Stimulated activated naive CD8-positive, alpha-beta T cell treated with anti-CD3 and anti-CD28 coated beads, Interleukin-15, Interleukin-2, amounts not matched to agents 100 ng/mL and 50 ng/mL, for 24 hours (primary cell): Measurements from ENCODE around the gene RBPMS2.
"Not testable (repeated sequence)": the region's sequence is repeated elsewhere in the genome, so short reads cannot be mapped to it uniquely, and the experiment has no call there.

Experiments
- H3K27ac Mint-ChIP-seq: one replicate; pipeline ENCODE4 v1.8.0; 2021; ENCODE audit warnings: mild to moderate bottlenecking, mixed read lengths
- H3K27me3 Mint-ChIP-seq: one replicate; pipeline ENCODE4 v1.8.0; 2021; ENCODE audit warnings: mixed read lengths
- H3K36me3 Mint-ChIP-seq: one replicate; pipeline ENCODE4 v1.8.0; 2021; ENCODE audit warnings: low read depth, mixed read lengths
- H3K4me1 Mint-ChIP-seq: one replicate; pipeline ENCODE4 v1.8.0; 2021; ENCODE audit warnings: low read depth, mixed read lengths
- H3K4me3 Mint-ChIP-seq: one replicate; pipeline ENCODE4 v1.8.0; 2021; ENCODE audit warnings: mild to moderate bottlenecking, mixed read lengths
- H3K9me3 Mint-ChIP-seq: one replicate; pipeline ENCODE4 v1.8.0; 2021; ENCODE audit warnings: mixed read lengths

Gene RBPMS2

GRCh38 chr15:64800476-64800875 lies 25.1 kb upstream of the RBPMS2 start:
- Mint-ChIP-seq H3K9me3 (no peaks in the 10 kb centered on the region), H3K4me3 (no peak overlapping the region), H3K4me1 (no peaks in the 10 kb centered on the region), H3K36me3 (no peaks in the 10 kb centered on the region), H3K27me3 (no peaks in the 10 kb centered on the region), H3K27ac (no peak overlapping the region)

GRCh38 chr15:64798905-64799304 lies 23.5 kb upstream of the RBPMS2 start:
- H3K27me3 Mint-ChIP-seq, H3K4me1 Mint-ChIP-seq, H3K27ac Mint-ChIP-seq, H3K9me3 Mint-ChIP-seq, H3K36me3 Mint-ChIP-seq, H3K4me3 Mint-ChIP-seq: not testable (repeated sequence)

- not testable (repeated sequence) for H3K27ac Mint-ChIP-seq, H3K27me3 Mint-ChIP-seq, H3K9me3 Mint-ChIP-seq, H3K4me1 Mint-ChIP-seq, H3K36me3 Mint-ChIP-seq, H3K4me3 Mint-ChIP-seq
Measured at GRCh38 chr15:64795921-64796320, 20.5 kb upstream of the RBPMS2 start.

- not testable (repeated sequence) for H3K4me1 Mint-ChIP-seq, H3K36me3 Mint-ChIP-seq
Measured at GRCh38 chr15:64795299-64795698, 19.9 kb upstream of the RBPMS2 start.

GRCh38 chr15:64792282-64792681 lies 16.9 kb upstream of the RBPMS2 start:
- Mint-ChIP-seq H3K27me3 (no peaks in the 10 kb centered on the region), H3K4me3 (no peak overlapping the region), H3K9me3 (no peaks in the 10 kb centered on the region), H3K27ac (no peak overlapping the region), H3K36me3 (no peaks in the 10 kb centered on the region), H3K4me1 (no peaks in the 10 kb centered on the region)

More at GRCh38 chr15:64795299-64795698, 19.9 kb upstream of the RBPMS2 start:
- not testable (repeated sequence) for H3K9me3 Mint-ChIP-seq, H3K27ac Mint-ChIP-seq, H3K27me3 Mint-ChIP-seq, H3K4me3 Mint-ChIP-seq

DNA sequence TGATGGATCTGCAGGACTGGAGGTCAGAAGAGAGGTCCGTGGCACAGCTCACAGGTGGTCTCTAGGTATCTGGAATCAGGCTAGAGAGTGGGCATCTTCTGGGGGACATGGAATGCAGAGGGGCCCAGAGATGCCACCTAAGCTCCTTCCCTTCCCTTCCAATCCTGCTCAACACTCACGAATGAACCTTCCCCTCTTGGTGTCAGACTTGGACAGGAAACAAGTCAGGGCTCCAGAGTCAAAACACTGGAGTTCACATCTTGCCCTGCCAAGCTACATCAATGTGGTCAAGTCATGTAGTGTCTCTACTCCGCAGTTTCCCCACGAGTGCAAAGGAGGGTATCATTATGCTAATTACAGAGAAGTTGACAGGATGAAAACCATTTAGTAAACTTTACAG lies 16.0 kb upstream of the RBPMS2 start:
- Mint-ChIP-seq H3K9me3 (no peaks in the 10 kb centered on the region), H3K4me3 (no peak overlapping the region), H3K27ac (no peak overlapping the region), H3K27me3 (no peaks in the 10 kb centered on the region), H3K4me1 (no peaks in the 10 kb centered on the region), H3K36me3 (no peaks in the 10 kb centered on the region)

DNA sequence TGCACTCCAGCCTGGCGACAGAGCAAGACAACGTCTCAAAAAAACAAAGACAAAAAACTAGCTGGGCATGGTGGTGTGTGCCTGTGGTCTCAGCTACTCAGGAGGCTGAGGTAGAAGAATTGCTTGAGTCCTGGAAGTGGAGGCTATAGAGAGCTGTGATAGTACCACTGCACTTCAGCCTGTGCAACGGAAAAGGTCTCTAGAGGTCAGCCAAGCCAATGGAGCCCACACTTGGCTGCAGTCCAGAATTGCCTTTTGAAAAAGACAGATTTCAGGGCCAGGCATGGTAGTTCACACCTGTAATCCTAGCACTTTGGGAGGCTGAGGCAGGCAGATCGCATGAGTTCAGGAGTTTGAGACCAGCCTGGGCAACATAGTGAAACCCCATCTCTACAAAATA lies 8.4 kb upstream of the RBPMS2 start:
- Mint-ChIP-seq H3K4me3 (no peak overlapping the region), H3K27ac (no peak overlapping the region), H3K36me3 (no peaks in the 10 kb centered on the region), H3K9me3 (no peaks in the 10 kb centered on the region), H3K4me1 (peaks cover 8% of the 10 kb centered on the region), H3K27me3 (peaks cover 8% of the 10 kb centered on the region)

DNA sequence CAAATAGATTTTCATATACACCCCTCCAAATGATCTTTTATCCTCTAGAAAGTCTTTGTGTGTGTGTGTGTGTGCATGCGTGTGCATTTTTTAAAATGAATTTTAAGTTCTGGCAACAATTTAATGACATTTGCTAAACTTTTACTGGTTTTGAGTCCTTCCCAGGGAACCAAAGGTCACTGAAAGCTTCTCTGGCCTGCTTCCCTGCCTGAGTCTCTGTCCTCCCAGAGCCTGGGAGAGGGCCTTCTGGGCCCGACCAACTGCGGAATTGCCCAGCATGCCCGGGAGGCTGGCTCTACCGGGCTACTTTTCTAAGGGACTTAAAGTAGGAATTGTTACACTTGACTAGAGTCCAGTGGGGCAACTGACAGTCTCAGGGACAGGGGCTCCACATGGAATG lies 7.4 kb upstream of the RBPMS2 start:
- Mint-ChIP-seq H3K9me3 (no peaks in the 10 kb centered on the region), H3K4me3 (no peak overlapping the region), H3K27ac (no peak overlapping the region), H3K36me3 (no peaks in the 10 kb centered on the region), H3K4me1 (peaks cover 8% of the 10 kb centered on the region), H3K27me3 (peaks cover 13% of the 10 kb centered on the region)

DNA sequence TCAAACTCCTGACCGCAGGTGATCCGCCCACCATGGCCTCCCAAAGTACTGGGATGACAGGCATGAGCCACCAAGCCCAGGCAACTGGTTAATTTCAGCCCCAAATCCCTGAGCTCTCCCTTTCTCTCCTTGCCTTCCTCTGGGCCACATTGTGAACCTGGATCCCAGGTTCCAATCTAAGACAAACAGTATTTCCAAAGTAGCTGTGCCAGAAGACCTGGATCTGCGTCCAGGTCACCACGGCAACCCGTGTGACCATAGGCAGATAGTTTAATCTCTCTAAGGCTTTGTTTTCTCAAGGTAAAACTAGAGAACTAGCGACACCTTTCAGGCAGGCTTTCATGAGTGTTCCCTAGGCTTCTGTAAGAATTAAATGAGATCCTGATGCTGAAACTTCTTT lies 5.9 kb upstream of the RBPMS2 start:
- H3K27me3 Mint-ChIP-seq: peaks cover 26% of the 10 kb centered on the region
- H3K4me1 Mint-ChIP-seq: peaks cover 8% of the 10 kb centered on the region
- H3K9me3 Mint-ChIP-seq: no peaks in the 10 kb centered on the region
- H3K4me3 Mint-ChIP-seq: no peak overlapping the region
- H3K27ac Mint-ChIP-seq: no peak overlapping the region
- H3K36me3 Mint-ChIP-seq: no peaks in the 10 kb centered on the region

DNA sequence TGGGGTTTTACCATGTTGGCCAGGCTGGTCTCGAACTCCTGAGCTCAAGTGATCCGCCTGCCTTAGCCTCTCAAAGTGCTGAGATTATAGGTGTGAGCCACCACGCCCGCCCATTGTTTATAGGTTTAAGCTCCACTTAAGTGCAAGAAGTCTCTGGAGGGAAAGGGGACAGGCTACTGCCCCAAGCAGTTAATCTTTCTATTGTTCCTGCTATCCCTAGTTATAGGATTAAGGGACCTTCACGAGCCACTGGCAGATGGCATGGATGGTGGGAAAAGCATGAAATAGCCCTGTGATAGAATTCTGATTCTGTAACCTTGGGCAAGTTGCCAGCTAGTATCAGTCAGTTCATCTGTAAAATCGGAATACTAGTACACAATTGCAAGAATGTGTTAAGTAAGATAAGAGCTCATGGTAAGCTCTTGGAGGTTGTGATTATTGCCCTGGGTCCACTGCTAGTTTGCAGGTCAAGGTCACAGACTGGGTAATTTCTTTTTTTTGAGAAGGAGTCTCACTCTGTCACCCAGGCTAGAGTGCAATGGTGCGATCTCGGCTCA lies 5.3 kb upstream of the RBPMS2 start:
- Mint-ChIP-seq H3K27me3 (peaks cover 31% of the 10 kb centered on the region), H3K4me3 (no peak overlapping the region), H3K4me1 (peaks cover 8% of the 10 kb centered on the region), H3K9me3 (no peaks in the 10 kb centered on the region), H3K27ac (no peak overlapping the region), H3K36me3 (no peaks in the 10 kb centered on the region)

GRCh38 chr15:64779630-64780029 lies 4.2 kb upstream of the RBPMS2 start:
- H3K36me3 Mint-ChIP-seq: no peaks in the 10 kb centered on the region
- H3K27me3 Mint-ChIP-seq: peaks cover 31% of the 10 kb centered on the region
- no peaks in the 10 kb centered on the region for H3K9me3 Mint-ChIP-seq
- H3K4me3 Mint-ChIP-seq: no peak overlapping the region
- H3K4me1 Mint-ChIP-seq: peaks cover 8% of the 10 kb centered on the region
- no peak overlapping the region for H3K27ac Mint-ChIP-seq

DNA sequence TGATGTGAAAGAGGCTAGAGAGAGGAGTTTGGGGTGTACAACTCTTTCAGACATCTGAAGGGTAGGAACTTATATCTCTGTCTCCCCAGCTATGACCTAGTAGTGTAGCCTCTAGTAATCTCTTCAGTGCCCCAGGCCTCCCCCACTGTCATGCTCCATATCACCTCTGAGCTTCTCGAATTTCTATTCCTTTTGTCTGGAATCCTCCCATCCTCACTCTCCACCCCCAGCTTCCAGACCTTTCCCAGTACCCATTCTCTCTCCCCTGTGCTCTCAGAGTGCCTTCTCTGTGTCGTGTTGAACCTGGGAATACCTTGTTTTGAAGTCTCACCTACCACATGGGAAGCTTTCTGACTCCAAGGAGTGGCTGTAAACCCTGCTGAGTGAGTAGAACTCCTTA lies 3.6 kb upstream of the RBPMS2 start:
- Mint-ChIP-seq H3K4me3 (no peak overlapping the region), H3K9me3 (no peaks in the 10 kb centered on the region), H3K4me1 (peaks cover 8% of the 10 kb centered on the region), H3K36me3 (no peaks in the 10 kb centered on the region), H3K27me3 (peaks cover 36% of the 10 kb centered on the region), H3K27ac (no peak overlapping the region)

DNA sequence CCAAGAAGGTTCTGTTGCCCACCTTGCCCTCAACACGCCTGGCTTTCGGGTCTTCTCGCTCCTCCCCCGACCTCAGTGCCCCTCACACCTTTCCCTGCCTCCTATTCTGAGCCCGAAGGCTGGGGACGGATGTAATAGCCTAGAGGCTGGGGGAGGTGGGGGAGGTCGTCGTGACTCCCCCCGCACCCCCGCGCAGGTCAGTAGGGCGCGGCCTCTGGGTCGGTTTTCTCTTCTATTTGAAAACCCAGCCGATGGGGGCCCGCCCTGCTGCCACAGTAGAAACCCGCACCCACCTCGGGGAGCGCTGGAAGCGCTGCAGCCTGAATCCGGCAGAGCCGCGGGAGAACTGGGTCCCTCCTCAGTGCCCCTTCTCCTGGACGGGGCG lies 1.0 kb upstream of the RBPMS2 start:
- Mint-ChIP-seq H3K4me3 (peak overlapping the region; percentile 59), H3K36me3 (no peaks in the 10 kb centered on the region), H3K4me1 (no peaks in the 10 kb centered on the region), H3K9me3 (no peaks in the 10 kb centered on the region), H3K27ac (no peak overlapping the region), H3K27me3 (peaks cover 51% of the 10 kb centered on the region)

DNA sequence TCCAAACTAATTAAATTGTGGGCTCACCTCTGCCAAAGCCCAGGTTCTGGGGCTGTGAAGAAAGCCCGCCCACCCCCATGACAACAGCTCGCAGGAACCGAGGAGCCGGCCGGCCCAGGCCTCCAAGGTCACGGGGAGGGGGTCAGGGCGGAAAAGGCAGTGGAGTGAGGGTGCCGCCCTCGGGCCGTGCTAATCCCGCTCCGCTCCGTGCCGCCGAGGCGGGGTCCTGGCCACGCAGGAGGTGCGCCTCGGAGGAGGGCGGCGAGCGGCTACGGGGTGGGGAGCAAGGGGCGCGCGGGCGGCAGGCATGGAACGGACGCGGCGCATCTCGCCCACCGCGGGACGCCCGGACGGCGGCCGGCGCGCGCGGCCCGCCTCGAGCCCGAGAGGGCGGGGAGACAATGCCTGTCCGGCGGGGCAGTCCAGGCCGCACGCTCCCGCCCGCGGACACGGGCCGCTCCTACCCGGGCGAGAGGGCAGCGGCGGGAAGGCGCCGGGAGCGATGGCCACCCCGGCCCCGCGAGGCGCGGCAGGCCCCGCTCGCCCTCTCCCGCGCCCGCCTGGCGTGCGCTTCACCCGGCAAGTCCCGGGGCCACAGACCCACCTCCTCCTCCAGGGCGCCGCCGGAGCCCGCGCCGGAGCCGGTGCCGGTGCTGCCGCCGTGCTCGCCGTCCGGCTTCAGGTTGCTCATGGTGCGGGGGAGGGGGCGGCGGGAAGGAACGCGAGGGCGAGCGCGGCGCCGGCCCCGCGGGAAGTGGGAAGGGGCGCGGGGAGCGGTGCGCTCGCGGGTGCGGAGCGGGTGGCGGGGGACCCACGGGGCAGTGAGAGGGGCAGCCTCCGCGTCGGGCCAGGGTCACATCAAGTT lies 528 bp downstream of the RBPMS2 start:
- Mint-ChIP-seq H3K36me3 (no peaks in the 10 kb centered on the region), H3K4me3 (peak overlapping the region; percentile 48), H3K4me1 (no peaks in the 10 kb centered on the region), H3K27me3 (peaks cover 51% of the 10 kb centered on the region), H3K27ac (no peak overlapping the region), H3K9me3 (no peaks in the 10 kb centered on the region)

DNA sequence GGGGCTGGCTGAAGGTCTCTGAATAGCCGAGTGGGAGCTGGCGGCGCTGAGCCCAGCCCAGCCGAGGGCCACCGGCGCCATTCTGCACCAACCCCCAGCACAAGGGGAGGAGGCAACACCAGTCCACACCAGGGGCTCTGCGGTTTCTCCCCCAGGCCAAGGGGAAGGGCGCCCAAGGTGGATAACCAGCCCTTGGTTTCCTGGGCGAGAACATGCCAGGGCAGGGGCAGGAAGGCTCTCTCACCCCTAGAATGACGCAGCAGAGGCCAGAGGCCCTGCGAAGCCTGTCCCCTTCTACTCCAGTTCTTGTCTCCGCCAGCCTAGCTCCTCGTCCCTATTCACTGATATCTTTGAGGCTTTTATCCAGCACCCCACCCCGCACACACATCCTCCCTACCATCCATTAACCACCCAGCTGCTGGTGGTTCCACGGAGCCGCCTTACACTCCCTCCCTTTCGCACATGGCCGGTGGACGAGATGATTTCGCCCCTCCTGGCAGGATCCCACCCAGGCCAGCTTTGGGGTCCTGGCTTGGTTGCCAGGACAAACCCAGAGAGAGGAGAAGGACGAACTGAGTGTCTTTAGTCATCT lies 1.3 kb downstream of the RBPMS2 start:
- no peaks in the 10 kb centered on the region for H3K4me1 Mint-ChIP-seq
- H3K27me3 Mint-ChIP-seq: peaks cover 46% of the 10 kb centered on the region
- H3K9me3 Mint-ChIP-seq: no peaks in the 10 kb centered on the region
- H3K27ac Mint-ChIP-seq: no peak overlapping the region
- H3K36me3 Mint-ChIP-seq: no peaks in the 10 kb centered on the region
- H3K4me3 Mint-ChIP-seq: peak overlapping the region; percentile 53
